GM12878 (cell line): ENCODE results near the gene RUNDC3A. TPM values are rescaled to one million over a fixed set of nuclear protein-coding genes. Genes with fewer than 3 reads are reported as not detected.
A peak's percentile ranks its signal among the peaks of the same experiment; 100 is the strongest.

ENCODE experiments used
- BACH1 ChIP-seq: fragments of 450-650 bp; IDR thresholded peaks from 2 replicates; pipeline ENCODE4 v1.6.1; 2017; ENCODE audit warnings: mild to moderate bottlenecking, borderline replicate concordance
- E2F4 ChIP-seq: IDR thresholded peaks from 2 replicates; pipeline ENCODE4 v1.6.1; 2012; ENCODE audit warnings: low read depth, low read length, improper control_type of control experiment
- ESRRA ChIP-seq: IDR thresholded peaks from 2 replicates; pipeline ENCODE4 v1.6.1; 2012; ENCODE audit warnings: mild to moderate bottlenecking, low read length, improper control_type of control experiment
- HCFC1 ChIP-seq: fragments of 150-350 bp; IDR thresholded peaks from 2 replicates; pipeline ENCODE4 v1.6.1; 2014; ENCODE audit warnings: low read length
- IKZF1 ChIP-seq: fragments of 450-650 bp; conservative IDR thresholded peaks from 2 replicates; pipeline ENCODE4 v1.6.1; 2017; ENCODE audit warnings: antibody characterized with exemption, mild to moderate bottlenecking
- IKZF2 ChIP-seq, 2 experiments: fragments of 450-650 bp; IDR thresholded peaks; 2 replicates each; pipeline ENCODE4 v1.6.1; 2017; ENCODE audit warnings: mild to moderate bottlenecking in 2 of 2, moderate library complexity in 2 of 2
- KDM1A ChIP-seq: fragments of 200-600 bp; sonication (generic); IDR thresholded peaks from 2 replicates; pipeline ENCODE4 v1.6.1; 2016; ENCODE audit warnings: borderline replicate concordance
- NFYA ChIP-seq: IDR thresholded peaks from 2 replicates; pipeline ENCODE4 v1.6.1; 2011; ENCODE audit warnings: low read depth, mild to moderate bottlenecking, low read length, improper control_type of control experiment, borderline replicate concordance
- NR2F1 ChIP-seq: fragments of 450-650 bp; conservative IDR thresholded peaks from 2 replicates; pipeline ENCODE4 v1.6.1; 2017; ENCODE audit warnings: mild to moderate bottlenecking
- PAX5 ChIP-seq: IDR thresholded peaks from 2 replicates; pipeline ENCODE4 v1.6.1; 2011; ENCODE audit warnings: low read depth, low read length, borderline replicate concordance
- POU2F2 ChIP-seq: IDR thresholded peaks from 3 replicates; pipeline ENCODE4 v1.6.1; 2011; ENCODE audit warnings: low read depth, mild to moderate bottlenecking, low read length, borderline replicate concordance
- RBBP5 ChIP-seq: fragments of 200-600 bp; sonication (generic); conservative IDR thresholded peaks from 2 replicates; pipeline ENCODE4 v1.6.1; 2016
- SIX5 ChIP-seq: IDR thresholded peaks from 2 replicates; pipeline ENCODE4 v1.6.1; 2011; ENCODE audit warnings: mild to moderate bottlenecking, low read depth, low read length, moderate library complexity; ENCODE audit not compliant: severe bottlenecking
- SP1 ChIP-seq: IDR thresholded peaks from one replicate; pipeline ENCODE4 v1.6.1; 2011; ENCODE audit warnings: low read depth, low read length
- TCF12 ChIP-seq: IDR thresholded peaks from 2 replicates; pipeline ENCODE4 v1.6.1; 2011; ENCODE audit warnings: low read depth, mild to moderate bottlenecking, low read length
- TCF7 ChIP-seq: IDR thresholded peaks from 2 replicates; pipeline ENCODE4 v1.6.1; 2014; ENCODE audit warnings: antibody characterized with exemption, borderline replicate concordance
- ZNF384 ChIP-seq: IDR thresholded peaks from 2 replicates; pipeline ENCODE4 v1.6.1; 2012; ENCODE audit warnings: low read depth, mild to moderate bottlenecking, low read length, improper control_type of control experiment, borderline replicate concordance
- polyA plus RNA-seq, 11 experiments: library from polyadenylated mRNA; depleted of rRNA in 4 of 11; unstranded in 6 of 11; stranded (reverse) in 5 of 11; fragments of >200 nt; fragmentation: Nextera tagmentation in 4 of 11; fragmentation: Illumina TruSeq in 1 of 11; extraction: Ambion mirVana in 4 of 11; extraction: Trizol in 1 of 11; gene quantifications; 1 replicate in 1 of 11; 2 replicates in 10 of 11; pipeline versions ENCODE4 v1.2.1 to v1.2.3, GENCODE V29; 2011 to 2016; ENCODE audit warnings: inconsistent platforms in 2 of 11, missing spikeins in 2 of 11, low read depth in 1 of 11
- total RNA-seq, 4 experiments: library from RNA; depleted of rRNA in 3 of 4; stranded (reverse); fragments of >200 nt in 3 of 4; fragmentation: Illumina TruSeq in 1 of 4; extraction: Trizol in 1 of 4; gene quantifications; 2 replicates each; pipeline versions ENCODE4 v1.2.1 to v1.2.3, GENCODE V29; 2013 to 2021
- TF ChIP-seq, protein P1 (sequence below): fragments of 450-650 bp; IDR thresholded peaks from 2 replicates; pipeline ENCODE4 v1.6.1; 2017; ENCODE audit warnings: antibody characterized with exemption, mild to moderate bottlenecking, moderate library complexity
- TF ChIP-seq, protein P2 (sequence below): IDR thresholded peaks from 2 replicates; pipeline ENCODE4 v1.6.1; 2011; ENCODE audit warnings: borderline replicate concordance, low read depth, mild to moderate bottlenecking, moderate library complexity, low read length; ENCODE audit not compliant: insufficient read depth, poor library complexity, severe bottlenecking
- TF ChIP-seq, protein P3 (sequence below): fragments of 450-650 bp; IDR thresholded peaks from 2 replicates; pipeline ENCODE4 v1.6.1; 2014; ENCODE audit warnings: mild to moderate bottlenecking
- TF ChIP-seq, protein P4 (sequence below): fragments of 450-650 bp; IDR thresholded peaks from 2 replicates; pipeline ENCODE4 v1.6.1; 2017; ENCODE audit warnings: mild to moderate bottlenecking
- TF ChIP-seq, protein P5 (sequence below): fragments of 450-650 bp; IDR thresholded peaks from 2 replicates; pipeline ENCODE4 v1.6.1; 2016; ENCODE audit warnings: mild to moderate bottlenecking

RUNDC3A gene
- total and polyA plus RNA-seq, 10 of the 15 experiments (the other 5 are each of a cell fraction or from before 2014, with no cell fraction given) = 0.07 to 0.17 TPM; not detected in 8

- TF ChIP-seq, protein P1, sequence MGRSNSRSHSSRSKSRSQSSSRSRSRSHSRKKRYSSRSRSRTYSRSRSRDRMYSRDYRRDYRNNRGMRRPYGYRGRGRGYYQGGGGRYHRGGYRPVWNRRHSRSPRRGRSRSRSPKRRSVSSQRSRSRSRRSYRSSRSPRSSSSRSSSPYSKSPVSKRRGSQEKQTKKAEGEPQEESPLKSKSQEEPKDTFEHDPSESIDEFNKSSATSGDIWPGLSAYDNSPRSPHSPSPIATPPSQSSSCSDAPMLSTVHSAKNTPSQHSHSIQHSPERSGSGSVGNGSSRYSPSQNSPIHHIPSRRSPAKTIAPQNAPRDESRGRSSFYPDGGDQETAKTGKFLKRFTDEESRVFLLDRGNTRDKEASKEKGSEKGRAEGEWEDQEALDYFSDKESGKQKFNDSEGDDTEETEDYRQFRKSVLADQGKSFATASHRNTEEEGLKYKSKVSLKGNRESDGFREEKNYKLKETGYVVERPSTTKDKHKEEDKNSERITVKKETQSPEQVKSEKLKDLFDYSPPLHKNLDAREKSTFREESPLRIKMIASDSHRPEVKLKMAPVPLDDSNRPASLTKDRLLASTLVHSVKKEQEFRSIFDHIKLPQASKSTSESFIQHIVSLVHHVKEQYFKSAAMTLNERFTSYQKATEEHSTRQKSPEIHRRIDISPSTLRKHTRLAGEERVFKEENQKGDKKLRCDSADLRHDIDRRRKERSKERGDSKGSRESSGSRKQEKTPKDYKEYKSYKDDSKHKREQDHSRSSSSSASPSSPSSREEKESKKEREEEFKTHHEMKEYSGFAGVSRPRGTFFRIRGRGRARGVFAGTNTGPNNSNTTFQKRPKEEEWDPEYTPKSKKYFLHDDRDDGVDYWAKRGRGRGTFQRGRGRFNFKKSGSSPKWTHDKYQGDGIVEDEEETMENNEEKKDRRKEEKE = peak; percentile 49; the same call in 1 of the 2 replicates
- no peak for TF ChIP-seq SIX5
- TF ChIP-seq, protein P2, sequence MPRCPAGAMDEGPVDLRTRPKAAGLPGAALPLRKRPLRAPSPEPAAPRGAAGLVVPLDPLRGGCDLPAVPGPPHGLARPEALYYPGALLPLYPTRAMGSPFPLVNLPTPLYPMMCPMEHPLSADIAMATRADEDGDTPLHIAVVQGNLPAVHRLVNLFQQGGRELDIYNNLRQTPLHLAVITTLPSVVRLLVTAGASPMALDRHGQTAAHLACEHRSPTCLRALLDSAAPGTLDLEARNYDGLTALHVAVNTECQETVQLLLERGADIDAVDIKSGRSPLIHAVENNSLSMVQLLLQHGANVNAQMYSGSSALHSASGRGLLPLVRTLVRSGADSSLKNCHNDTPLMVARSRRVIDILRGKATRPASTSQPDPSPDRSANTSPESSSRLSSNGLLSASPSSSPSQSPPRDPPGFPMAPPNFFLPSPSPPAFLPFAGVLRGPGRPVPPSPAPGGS = no peak
- no peak for TF ChIP-seq HCFC1
- TF ChIP-seq, protein P3, sequence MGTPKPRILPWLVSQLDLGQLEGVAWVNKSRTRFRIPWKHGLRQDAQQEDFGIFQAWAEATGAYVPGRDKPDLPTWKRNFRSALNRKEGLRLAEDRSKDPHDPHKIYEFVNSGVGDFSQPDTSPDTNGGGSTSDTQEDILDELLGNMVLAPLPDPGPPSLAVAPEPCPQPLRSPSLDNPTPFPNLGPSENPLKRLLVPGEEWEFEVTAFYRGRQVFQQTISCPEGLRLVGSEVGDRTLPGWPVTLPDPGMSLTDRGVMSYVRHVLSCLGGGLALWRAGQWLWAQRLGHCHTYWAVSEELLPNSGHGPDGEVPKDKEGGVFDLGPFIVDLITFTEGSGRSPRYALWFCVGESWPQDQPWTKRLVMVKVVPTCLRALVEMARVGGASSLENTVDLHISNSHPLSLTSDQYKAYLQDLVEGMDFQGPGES = no peak
- peak; percentile 72 for TF ChIP-seq IKZF1
- no peak for TF ChIP-seq RBBP5
- TF ChIP-seq PAX5 = no peak
- TF ChIP-seq TCF7 = no peak
- TF ChIP-seq ESRRA = no peak
- TF ChIP-seq E2F4 = no peak
- no peak for TF ChIP-seq IKZF2 (IDR thresholded peaks at IDR 0.05)
- TF ChIP-seq KDM1A = no peak
- peak; percentile 55 for TF ChIP-seq BACH1
- no peak for TF ChIP-seq TCF12
- TF ChIP-seq, protein P4, sequence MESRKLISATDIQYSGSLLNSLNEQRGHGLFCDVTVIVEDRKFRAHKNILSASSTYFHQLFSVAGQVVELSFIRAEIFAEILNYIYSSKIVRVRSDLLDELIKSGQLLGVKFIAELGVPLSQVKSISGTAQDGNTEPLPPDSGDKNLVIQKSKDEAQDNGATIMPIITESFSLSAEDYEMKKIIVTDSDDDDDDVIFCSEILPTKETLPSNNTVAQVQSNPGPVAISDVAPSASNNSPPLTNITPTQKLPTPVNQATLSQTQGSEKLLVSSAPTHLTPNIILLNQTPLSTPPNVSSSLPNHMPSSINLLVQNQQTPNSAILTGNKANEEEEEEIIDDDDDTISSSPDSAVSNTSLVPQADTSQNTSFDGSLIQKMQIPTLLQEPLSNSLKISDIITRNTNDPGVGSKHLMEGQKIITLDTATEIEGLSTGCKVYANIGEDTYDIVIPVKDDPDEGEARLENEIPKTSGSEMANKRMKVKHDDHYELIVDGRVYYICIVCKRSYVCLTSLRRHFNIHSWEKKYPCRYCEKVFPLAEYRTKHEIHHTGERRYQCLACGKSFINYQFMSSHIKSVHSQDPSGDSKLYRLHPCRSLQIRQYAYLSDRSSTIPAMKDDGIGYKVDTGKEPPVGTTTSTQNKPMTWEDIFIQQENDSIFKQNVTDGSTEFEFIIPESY = no peak
- TF ChIP-seq, protein P5, sequence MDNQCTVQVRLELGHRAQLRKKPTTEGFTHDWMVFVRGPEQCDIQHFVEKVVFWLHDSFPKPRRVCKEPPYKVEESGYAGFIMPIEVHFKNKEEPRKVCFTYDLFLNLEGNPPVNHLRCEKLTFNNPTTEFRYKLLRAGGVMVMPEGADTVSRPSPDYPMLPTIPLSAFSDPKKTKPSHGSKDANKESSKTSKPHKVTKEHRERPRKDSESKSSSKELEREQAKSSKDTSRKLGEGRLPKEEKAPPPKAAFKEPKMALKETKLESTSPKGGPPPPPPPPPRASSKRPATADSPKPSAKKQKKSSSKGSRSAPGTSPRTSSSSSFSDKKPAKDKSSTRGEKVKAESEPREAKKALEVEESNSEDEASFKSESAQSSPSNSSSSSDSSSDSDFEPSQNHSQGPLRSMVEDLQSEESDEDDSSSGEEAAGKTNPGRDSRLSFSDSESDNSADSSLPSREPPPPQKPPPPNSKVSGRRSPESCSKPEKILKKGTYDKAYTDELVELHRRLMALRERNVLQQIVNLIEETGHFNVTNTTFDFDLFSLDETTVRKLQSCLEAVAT = no peak
- TF ChIP-seq POU2F2 = no peak
- TF ChIP-seq SP1 = no peak
- TF ChIP-seq ZNF384 = no peak
- TF ChIP-seq NFYA = no peak
- 0 out of 2 replicates have a peak, but pooled peaks have one; percentile 28 for TF ChIP-seq NR2F1
These were observed 55.3 kb downstream of the RUNDC3A start, which contains the start of gene FAM171A2 (continued) for GRCh38 chr17:44363613-44364159.
